ENCODE results near the gene CTCFL.
"Not testable (repeated sequence)": the region's sequence is repeated elsewhere in the genome, so short reads cannot be mapped to it uniquely, and the experiment has no call there.

Gene CTCFL

DNA sequence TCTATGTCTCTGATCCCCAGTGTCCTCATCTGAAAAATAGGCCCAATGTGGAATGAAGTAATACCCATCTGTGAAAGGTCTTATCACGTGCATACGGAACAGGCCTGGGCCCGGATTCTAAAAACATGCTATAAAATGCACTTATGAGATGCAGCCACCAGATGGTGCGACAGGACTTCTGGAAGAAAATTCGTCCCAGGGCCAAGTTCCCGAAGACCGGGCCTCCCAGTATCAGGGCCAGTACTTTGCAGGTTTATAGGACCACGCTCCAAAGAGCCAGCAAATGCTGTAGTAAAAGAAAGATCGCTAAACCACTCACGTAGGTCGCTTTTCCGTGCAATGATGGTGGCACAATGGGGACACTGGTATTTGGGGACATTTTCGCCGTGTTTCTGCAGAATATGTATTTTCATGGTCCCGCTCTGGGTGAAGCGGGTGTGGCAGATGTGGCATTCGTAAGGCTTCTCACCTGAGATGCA, 10.6 kb downstream of the CTCFL start:
- TF ChIP-seq, protein P1, sequence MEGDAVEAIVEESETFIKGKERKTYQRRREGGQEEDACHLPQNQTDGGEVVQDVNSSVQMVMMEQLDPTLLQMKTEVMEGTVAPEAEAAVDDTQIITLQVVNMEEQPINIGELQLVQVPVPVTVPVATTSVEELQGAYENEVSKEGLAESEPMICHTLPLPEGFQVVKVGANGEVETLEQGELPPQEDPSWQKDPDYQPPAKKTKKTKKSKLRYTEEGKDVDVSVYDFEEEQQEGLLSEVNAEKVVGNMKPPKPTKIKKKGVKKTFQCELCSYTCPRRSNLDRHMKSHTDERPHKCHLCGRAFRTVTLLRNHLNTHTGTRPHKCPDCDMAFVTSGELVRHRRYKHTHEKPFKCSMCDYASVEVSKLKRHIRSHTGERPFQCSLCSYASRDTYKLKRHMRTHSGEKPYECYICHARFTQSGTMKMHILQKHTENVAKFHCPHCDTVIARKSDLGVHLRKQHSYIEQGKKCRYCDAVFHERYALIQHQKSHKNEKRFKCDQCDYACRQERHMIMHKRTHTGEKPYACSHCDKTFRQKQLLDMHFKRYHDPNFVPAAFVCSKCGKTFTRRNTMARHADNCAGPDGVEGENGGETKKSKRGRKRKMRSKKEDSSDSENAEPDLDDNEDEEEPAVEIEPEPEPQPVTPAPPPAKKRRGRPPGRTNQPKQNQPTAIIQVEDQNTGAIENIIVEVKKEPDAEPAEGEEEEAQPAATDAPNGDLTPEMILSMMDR (IDR thresholded peaks at IDR 0.05; ENCODE audit: low read depth, low read length, missing control alignments) = peak; percentile 52
- H3K4me3 ChIP-seq (ENCODE audit: low read depth, low read length) = no peak overlapping the region
- no peak for DNase-seq (ENCODE audit: low read depth)

DNA sequence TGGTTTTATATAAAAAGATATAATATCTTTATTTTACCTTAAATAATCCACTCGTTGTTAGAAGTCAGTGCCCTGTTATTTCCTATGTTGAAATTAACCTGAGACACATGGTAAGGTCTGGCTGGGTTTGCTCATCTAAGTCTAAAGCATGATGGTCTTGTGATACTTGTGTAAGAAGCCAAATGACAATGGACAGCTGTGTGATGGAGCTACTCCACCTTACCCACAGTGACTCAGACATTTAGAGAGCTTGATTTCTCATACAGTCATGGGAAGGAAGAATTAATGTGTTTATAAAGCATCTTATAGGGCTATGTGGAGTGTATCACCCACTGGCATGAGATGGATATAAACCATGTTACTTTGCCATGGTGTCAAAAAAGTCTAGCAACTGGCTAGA, 11.7 kb downstream of the CTCFL start:
- TF ChIP-seq, protein P1 (IDR thresholded peaks at IDR 0.05; ENCODE audit: low read depth, low read length, missing control alignments) = no peak
- no peak overlapping the region for H3K4me3 ChIP-seq (ENCODE audit: low read depth, low read length)
- no peak for DNase-seq (ENCODE audit: low read depth)

GRCh38 chr20:57512432-57512831, 12.5 kb downstream of the CTCFL start:
- TF ChIP-seq, protein P1 (IDR thresholded peaks at IDR 0.05; ENCODE audit: low read depth, low read length, missing control alignments) = no peak
- no peak overlapping the region for H3K4me3 ChIP-seq (ENCODE audit: low read depth, low read length)
- no peak for DNase-seq (ENCODE audit: low read depth)

- DNase-seq (ENCODE audit: low read depth) = not testable (repeated sequence)
Measured at GRCh38 chr20:57511709-57512108, 13.2 kb downstream of the CTCFL start.

GRCh38 chr20:57509665-57510237, 15.2 kb downstream of the CTCFL start:
- no peak overlapping the region for H3K4me3 ChIP-seq (ENCODE audit: low read depth, low read length)
- DNase-seq (ENCODE audit: low read depth) = no peak
- TF ChIP-seq, protein P1 (IDR thresholded peaks at IDR 0.05; ENCODE audit: low read depth, low read length, missing control alignments) = peak; percentile 48

More at GRCh38 chr20:57511709-57512108, 13.2 kb downstream of the CTCFL start:
- not testable (repeated sequence) for H3K4me3 ChIP-seq (ENCODE audit: low read depth, low read length)

GRCh38 chr20:57508831-57509230, 16.1 kb downstream of the CTCFL start:
- TF ChIP-seq, protein P1 (IDR thresholded peaks at IDR 0.05; ENCODE audit: low read depth, low read length, missing control alignments) = no peak
- DNase-seq (ENCODE audit: low read depth) = no peak
- no peak overlapping the region for H3K4me3 ChIP-seq (ENCODE audit: low read depth, low read length)

GRCh38 chr20:57508381-57508780, 16.6 kb downstream of the CTCFL start:
- TF ChIP-seq, protein P1 (IDR thresholded peaks at IDR 0.05; ENCODE audit: low read depth, low read length, missing control alignments) = no peak
- H3K4me3 ChIP-seq (ENCODE audit: low read depth, low read length) = no peak overlapping the region
- DNase-seq (ENCODE audit: low read depth) = no peak

Measured in GM12864 (cell line).